Measurements from ENCODE around the gene SERPINB4.
A peak's percentile ranks its signal among the peaks of the same experiment; 100 is the strongest.
"Not testable (repeated sequence)": the region's sequence is repeated elsewhere in the genome, so short reads cannot be mapped to it uniquely, and the experiment has no call there.

The SERPINB4 gene

DNA sequence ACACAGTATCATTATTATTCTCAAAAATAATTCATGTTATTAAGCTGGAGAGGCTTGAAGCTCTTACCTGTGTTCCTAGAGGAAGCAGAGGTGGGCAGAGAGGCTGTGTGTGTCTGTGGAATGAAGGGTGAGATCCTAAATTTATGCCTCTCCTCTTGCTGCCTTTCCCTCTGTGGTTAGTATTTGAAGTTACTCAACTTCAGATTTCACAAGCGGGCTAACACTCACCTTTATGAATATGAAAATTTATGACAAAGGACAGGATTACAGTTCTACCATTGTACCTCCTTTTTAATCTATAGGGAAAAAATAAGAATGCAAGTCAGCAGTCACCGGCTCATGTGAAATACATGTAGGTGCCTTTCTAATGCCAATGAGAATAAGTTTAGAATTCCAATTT lies at the start of gene SERPINB4:
TSS of gene SERPINB4 (minus strand) at position 115 of the 400 bp plus-strand sequence. CDS start 679 bp downstream, outside the sequence.
- not testable (repeated sequence) for H3K4me1 ChIP-seq (ENCODE audit: control insufficient read depth, insufficient read depth, low read length, unreplicated experiment)

DNA sequence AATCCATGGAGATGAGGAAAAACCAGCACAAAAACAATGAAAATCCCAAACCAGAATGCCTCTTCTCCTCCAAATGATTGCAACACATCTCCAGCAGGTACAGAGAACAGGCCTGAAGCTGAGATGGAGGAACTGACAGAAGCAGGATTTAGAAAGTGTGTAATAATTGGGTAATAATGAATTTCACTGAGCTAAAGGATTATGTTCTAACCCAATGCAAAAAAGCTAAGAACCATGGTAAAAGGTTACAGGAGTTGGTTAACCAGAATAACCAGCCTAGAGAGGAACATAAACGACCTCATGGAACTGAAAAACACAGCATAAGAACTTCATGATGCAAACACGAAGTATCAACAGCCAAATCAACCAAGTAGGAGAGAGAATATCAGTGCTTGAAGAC lies 45.0 kb upstream of the SERPINB4 start:
- Histone ChIP-seq H3K4me3 (ENCODE audit: low read depth, low read length) (no peak overlapping the region), H3K36me3 (ENCODE audit: insufficient read depth, low read length) (no peaks in the 10 kb centered on the region), H3K4me1 (ENCODE audit: control insufficient read depth, insufficient read depth, low read length, unreplicated experiment) (peaks cover 2% of the 10 kb centered on the region), H3K27me3 (ENCODE audit: insufficient read depth, low read length) (no peaks in the 10 kb centered on the region), H2AFZ (ENCODE audit: low read length, unreplicated experiment) (no peak overlapping the region), H3K79me2 (ENCODE audit: control insufficient read depth, insufficient read depth, low read length, unreplicated experiment) (no peaks in the 10 kb centered on the region), H3K27ac (ENCODE audit: low read depth, low read length) (no peak overlapping the region)

More for the DNA sequence above, at the start of gene SERPINB4:
- H3K27ac ChIP-seq (ENCODE audit: low read depth, low read length); H3K27me3 ChIP-seq (ENCODE audit: insufficient read depth, low read length); H3K36me3 ChIP-seq (ENCODE audit: insufficient read depth, low read length); H3K4me3 ChIP-seq (ENCODE audit: low read depth, low read length); H3K79me2 ChIP-seq (ENCODE audit: control insufficient read depth, insufficient read depth, low read length, unreplicated experiment); H2AFZ ChIP-seq (ENCODE audit: low read length, unreplicated experiment): not testable (repeated sequence)

DNA sequence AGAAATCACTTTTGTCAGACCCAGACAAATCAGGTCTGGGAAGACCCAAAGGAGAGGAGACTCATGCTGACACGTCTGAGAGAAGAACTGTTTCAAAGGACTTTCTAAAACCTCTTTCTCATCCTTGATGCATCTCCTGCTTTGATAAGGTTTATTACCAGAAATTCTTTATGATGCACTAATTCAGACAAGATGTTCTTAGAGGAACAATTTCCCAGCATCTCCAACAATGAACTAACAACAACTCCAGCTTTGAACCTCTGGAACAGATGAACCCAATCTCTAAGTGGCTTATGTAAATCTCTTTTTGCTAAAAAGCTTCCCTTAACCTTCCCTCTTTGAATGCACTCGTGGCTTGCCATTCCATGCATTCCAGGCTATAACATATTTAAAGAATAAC lies 42.8 kb upstream of the SERPINB4 start:
- Histone ChIP-seq H3K27ac (ENCODE audit: low read depth, low read length) (no peak overlapping the region), H3K4me3 (ENCODE audit: low read depth, low read length) (no peak overlapping the region), H3K79me2 (ENCODE audit: control insufficient read depth, insufficient read depth, low read length, unreplicated experiment) (no peaks in the 10 kb centered on the region), H3K36me3 (ENCODE audit: insufficient read depth, low read length) (no peaks in the 10 kb centered on the region), H3K4me1 (ENCODE audit: control insufficient read depth, insufficient read depth, low read length, unreplicated experiment) (peaks cover 17% of the 10 kb centered on the region), H2AFZ (ENCODE audit: low read length, unreplicated experiment) (no peak overlapping the region), H3K27me3 (ENCODE audit: insufficient read depth, low read length) (no peaks in the 10 kb centered on the region)

DNA sequence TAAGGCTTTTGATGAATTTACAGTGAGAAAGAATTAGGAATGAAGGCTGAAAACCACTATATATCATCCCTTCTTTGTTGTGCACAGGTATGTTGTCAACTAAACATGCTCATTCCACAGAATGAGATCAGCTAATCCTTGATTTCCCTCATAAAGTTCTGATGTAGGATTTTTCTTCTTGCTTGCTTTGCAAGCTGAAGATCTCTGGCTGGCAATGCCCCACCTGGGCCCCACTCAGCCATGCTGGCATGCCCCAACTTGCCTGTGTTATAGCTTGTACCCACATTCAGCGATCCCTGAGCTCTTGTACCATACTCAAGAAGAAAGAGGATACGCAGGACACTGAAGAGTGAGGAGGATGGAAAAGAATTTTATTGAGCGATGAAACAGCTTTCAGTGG lies 40.7 kb upstream of the SERPINB4 start:
- H3K4me3 ChIP-seq (ENCODE audit: low read depth, low read length): no peak overlapping the region
- H3K36me3 ChIP-seq (ENCODE audit: insufficient read depth, low read length): no peaks in the 10 kb centered on the region
- no peak overlapping the region for H2AFZ ChIP-seq (ENCODE audit: low read length, unreplicated experiment)
- no peaks in the 10 kb centered on the region for H3K79me2 ChIP-seq (ENCODE audit: control insufficient read depth, insufficient read depth, low read length, unreplicated experiment)
- H3K4me1 ChIP-seq (ENCODE audit: control insufficient read depth, insufficient read depth, low read length, unreplicated experiment): peaks cover 18% of the 10 kb centered on the region
- H3K27me3 ChIP-seq (ENCODE audit: insufficient read depth, low read length): no peaks in the 10 kb centered on the region
- no peak overlapping the region for H3K27ac ChIP-seq (ENCODE audit: low read depth, low read length)

DNA sequence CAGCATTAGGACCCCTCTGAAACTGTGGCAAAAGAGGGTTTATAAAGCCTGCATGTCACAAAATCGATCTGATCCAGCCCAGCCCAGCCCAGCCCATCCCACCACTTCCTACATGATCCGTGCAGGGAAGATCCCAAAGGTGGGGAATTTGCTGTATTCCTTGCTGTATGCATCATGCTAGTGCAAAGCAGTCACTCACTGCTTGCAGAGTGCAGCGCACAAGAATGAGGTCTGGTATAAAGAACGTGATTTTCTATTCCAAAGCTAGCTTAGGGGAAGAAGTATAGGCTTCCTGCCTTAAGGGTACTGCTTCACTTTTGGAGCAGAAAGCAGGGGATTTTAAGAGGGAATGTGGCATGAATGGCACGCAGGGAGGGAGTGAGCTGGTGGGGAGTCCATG lies 39.8 kb upstream of the SERPINB4 start:
- Histone ChIP-seq H3K36me3 (ENCODE audit: insufficient read depth, low read length) (no peaks in the 10 kb centered on the region), H3K4me3 (ENCODE audit: low read depth, low read length) (no peak overlapping the region), H3K27ac (ENCODE audit: low read depth, low read length) (peak overlapping the region; percentile 93), H3K27me3 (ENCODE audit: insufficient read depth, low read length) (no peaks in the 10 kb centered on the region), H3K4me1 (ENCODE audit: control insufficient read depth, insufficient read depth, low read length, unreplicated experiment) (peaks cover 18% of the 10 kb centered on the region), H2AFZ (ENCODE audit: low read length, unreplicated experiment) (no peak overlapping the region), H3K79me2 (ENCODE audit: control insufficient read depth, insufficient read depth, low read length, unreplicated experiment) (no peaks in the 10 kb centered on the region)

DNA sequence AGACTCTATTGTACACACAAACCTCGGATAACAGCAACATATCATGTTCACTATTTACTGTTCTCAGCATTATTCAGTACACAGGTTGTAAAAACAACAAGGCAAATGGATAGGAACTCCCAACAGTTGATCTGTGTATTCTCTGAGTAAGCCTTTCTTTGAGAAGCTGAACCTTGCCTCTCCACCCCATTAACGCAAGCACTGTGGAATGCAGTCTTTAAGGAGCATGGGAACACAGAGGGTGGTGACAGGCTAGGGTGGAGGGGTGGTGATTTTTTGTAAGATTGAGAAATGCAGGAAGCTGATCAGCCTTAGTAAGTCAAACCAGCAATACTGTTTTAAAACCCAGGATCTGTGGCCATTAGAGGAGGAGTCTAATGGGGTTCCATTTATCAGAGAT lies 39.1 kb upstream of the SERPINB4 start:
- Histone ChIP-seq H3K27ac (ENCODE audit: low read depth, low read length) (peak overlapping the region; percentile 93), H3K27me3 (ENCODE audit: insufficient read depth, low read length) (no peaks in the 10 kb centered on the region), H3K36me3 (ENCODE audit: insufficient read depth, low read length) (no peaks in the 10 kb centered on the region), H3K4me1 (ENCODE audit: control insufficient read depth, insufficient read depth, low read length, unreplicated experiment) (peaks cover 20% of the 10 kb centered on the region), H3K4me3 (ENCODE audit: low read depth, low read length) (no peak overlapping the region), H2AFZ (ENCODE audit: low read length, unreplicated experiment) (peak overlapping the region; percentile 43), H3K79me2 (ENCODE audit: control insufficient read depth, insufficient read depth, low read length, unreplicated experiment) (no peaks in the 10 kb centered on the region)

DNA sequence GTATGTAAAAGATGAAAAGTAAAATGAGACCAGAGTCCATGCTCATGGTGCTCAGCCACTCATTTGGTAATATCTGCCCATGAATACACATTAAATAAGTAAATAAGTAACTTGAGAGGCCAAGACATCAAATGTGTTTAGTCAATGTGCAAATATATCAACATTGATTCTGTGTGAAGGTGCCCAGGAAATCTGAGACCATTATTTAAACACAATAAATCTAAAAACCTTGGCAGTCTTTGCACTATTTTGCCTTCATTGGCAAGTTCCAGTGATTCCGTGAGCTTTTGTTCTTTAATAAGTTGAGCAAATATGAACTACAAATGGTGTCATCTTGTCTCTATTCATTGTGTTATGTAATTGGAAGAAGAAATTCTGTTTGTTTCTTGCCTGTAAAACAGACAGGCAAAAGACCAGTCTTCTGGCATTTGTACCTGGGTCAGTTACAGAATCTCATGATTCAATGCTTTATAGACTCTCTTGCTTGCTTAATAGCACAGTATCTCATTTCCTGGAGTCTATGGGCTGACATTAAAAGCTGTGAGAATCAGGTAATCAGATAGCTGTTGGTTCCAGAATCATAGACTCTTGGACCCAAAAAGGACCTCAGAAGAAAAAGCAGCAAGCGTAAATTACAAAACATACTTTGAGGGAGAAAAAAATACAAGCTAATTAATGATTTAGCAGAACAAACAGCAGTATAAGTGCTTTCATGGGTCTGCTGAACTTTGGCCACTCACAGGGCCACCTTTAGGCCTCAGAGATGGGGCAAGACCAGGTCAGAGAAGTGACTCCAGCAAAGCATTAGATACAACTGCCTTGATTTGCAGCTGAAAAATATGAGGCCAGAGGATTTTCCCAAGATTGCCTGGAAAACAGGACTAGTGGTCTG lies 37.6 kb upstream of the SERPINB4 start:
- H3K4me1 ChIP-seq (ENCODE audit: control insufficient read depth, insufficient read depth, low read length, unreplicated experiment): peaks cover 30% of the 10 kb centered on the region
- no peaks in the 10 kb centered on the region for H3K27me3 ChIP-seq (ENCODE audit: insufficient read depth, low read length)
- peak overlapping the region; percentile 93; the same call in 1 of the 2 replicates for H3K27ac ChIP-seq (ENCODE audit: low read depth, low read length)
- no peak overlapping the region for H3K4me3 ChIP-seq (ENCODE audit: low read depth, low read length)
- no peaks in the 10 kb centered on the region for H3K36me3 ChIP-seq (ENCODE audit: insufficient read depth, low read length)
- no peak overlapping the region for H2AFZ ChIP-seq (ENCODE audit: low read length, unreplicated experiment)
- H3K79me2 ChIP-seq (ENCODE audit: control insufficient read depth, insufficient read depth, low read length, unreplicated experiment): no peaks in the 10 kb centered on the region

DNA sequence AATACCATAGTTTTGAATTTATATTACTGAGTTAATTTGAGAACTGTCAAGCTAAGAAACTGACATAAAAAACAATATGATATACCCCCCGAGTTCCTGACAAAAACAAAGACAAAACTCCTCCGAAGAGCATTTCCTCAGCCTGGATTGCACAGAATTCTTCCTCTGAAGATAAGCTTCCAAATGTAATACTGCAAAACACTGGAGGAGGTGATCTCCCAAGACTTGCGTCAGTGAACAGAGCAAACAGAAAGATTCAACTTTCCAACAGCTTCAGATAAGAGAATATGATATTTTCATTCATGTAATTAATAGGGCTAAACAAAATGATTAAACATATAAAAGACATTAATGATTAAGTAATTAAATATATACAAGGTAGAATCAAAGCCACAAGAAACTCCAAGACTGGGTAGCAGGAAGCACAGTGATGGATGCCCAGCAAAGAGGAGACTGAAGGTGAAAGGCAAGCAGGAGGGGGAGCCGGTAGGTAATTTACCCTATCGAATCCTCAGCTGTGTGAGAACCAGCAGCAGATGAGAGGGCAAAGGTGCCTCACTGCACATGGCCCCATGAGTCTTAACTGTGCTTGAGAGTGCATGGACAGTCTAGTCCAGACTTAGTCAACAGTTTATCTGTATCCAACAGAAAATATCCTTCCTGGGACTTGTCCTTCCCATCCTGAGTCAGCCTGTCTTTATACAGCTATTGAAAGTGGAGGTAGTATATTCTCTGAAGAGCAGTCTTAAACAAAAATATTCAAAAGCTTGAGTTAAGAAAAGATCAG lies 36.0 kb upstream of the SERPINB4 start:
- Histone ChIP-seq H2AFZ (ENCODE audit: low read length, unreplicated experiment) (no peak overlapping the region), H3K36me3 (ENCODE audit: insufficient read depth, low read length) (no peaks in the 10 kb centered on the region), H3K27ac (ENCODE audit: low read depth, low read length) (no peak overlapping the region), H3K4me1 (ENCODE audit: control insufficient read depth, insufficient read depth, low read length, unreplicated experiment) (peaks cover 30% of the 10 kb centered on the region), H3K79me2 (ENCODE audit: control insufficient read depth, insufficient read depth, low read length, unreplicated experiment) (no peaks in the 10 kb centered on the region), H3K27me3 (ENCODE audit: insufficient read depth, low read length) (no peaks in the 10 kb centered on the region), H3K4me3 (ENCODE audit: low read depth, low read length) (no peak overlapping the region)

DNA sequence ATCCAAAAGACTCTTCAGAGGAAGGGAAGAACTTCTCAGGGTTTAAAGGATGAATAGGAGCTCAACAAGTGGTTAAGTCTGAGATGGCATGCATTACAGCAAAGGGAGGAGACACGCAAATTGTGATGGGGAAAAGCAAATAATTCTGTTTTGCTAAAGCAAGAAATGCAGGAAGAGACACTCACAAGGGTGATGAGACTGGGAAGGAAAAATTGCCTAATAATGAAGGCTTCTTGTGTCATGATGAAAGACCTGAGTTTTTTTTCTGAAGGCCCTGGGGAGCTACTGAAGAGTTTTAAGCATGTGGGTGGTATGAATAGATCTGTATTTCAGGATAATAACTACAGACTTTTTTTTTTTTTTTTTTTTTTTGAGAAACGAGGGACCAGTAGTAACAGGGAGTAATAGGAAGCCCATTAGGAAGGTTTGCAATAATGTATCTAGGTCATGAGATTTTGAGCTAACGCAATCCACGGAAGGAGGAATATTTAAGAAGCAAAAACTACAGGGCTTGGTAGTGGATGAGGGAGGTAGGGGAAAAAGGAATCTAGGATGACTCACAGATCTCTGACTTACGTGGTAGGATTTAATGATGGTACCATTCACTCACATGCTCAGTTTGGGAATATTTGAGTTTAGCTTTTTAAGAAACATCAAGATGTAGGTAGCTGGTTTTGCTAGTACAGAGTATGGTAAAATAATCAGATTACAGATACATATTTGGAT lies 33.6 kb upstream of the SERPINB4 start:
- peaks cover 18% of the 10 kb centered on the region for H3K4me1 ChIP-seq (ENCODE audit: control insufficient read depth, insufficient read depth, low read length, unreplicated experiment)
- H3K27ac ChIP-seq (ENCODE audit: low read depth, low read length): peak overlapping the region; percentile 70
- no peaks in the 10 kb centered on the region for H3K36me3 ChIP-seq (ENCODE audit: insufficient read depth, low read length)
- no peak overlapping the region for H3K4me3 ChIP-seq (ENCODE audit: low read depth, low read length)
- no peaks in the 10 kb centered on the region for H3K79me2 ChIP-seq (ENCODE audit: control insufficient read depth, insufficient read depth, low read length, unreplicated experiment)
- no peaks in the 10 kb centered on the region for H3K27me3 ChIP-seq (ENCODE audit: insufficient read depth, low read length)
- H2AFZ ChIP-seq (ENCODE audit: low read length, unreplicated experiment): no peak overlapping the region

DNA sequence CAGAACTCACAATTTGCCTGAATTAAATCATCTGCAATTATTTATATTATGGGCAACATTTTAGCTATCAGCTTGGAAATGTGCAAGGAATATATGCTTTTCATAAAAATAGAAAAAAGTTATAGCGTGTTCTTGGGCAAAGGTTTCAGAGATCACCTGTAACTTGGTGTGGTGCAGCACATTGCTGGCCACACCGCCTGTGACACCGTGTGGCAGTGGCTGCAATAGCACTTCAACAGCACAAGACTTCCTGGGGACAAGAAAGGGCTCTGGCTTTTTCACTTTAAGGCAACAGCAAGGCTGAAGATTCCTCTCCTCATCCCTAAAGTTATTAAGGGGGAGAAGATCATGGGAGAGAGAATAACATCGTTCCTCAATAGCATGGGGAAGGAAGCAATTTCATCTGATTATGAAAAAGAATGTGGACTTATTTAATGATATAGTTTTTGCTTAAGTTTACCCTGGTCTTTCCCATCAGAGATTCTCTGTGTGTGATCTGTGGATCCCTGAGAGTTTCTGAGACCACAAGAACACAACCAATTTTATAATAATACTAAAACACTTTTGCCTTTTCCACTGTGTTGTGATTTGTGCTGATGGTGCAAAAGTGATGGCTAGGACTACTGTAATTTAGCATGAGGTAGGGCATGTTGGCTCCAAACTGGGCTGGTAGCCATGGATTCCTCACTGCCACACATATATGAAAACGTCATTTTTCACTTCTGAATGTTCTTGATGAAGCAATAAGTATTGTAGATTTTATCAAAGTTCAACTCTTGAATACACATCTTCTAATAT lies 32.7 kb upstream of the SERPINB4 start:
- H3K4me1 ChIP-seq (ENCODE audit: control insufficient read depth, insufficient read depth, low read length, unreplicated experiment): peaks cover 12% of the 10 kb centered on the region
- no peaks in the 10 kb centered on the region for H3K79me2 ChIP-seq (ENCODE audit: control insufficient read depth, insufficient read depth, low read length, unreplicated experiment)
- no peak overlapping the region for H3K4me3 ChIP-seq (ENCODE audit: low read depth, low read length)
- peak overlapping the region; percentile 70; the same call in 1 of the 2 replicates for H3K27ac ChIP-seq (ENCODE audit: low read depth, low read length)
- no peak overlapping the region for H2AFZ ChIP-seq (ENCODE audit: low read length, unreplicated experiment)
- no peaks in the 10 kb centered on the region for H3K36me3 ChIP-seq (ENCODE audit: insufficient read depth, low read length)
- H3K27me3 ChIP-seq (ENCODE audit: insufficient read depth, low read length): no peaks in the 10 kb centered on the region
